Neuronal stem cell (in vitro differentiated cells): ENCODE measurements around the gene RASL11A.
"Not testable (repeated sequence)": the region's sequence is repeated elsewhere in the genome, so short reads cannot be mapped to it uniquely, and the experiment has no call there.

Experiments used
- DNase-seq: peaks from one replicate; pipeline ENCODE4 v3.0.0-alpha.2; 2013; ENCODE audit warnings: low spot score
- H2AFZ ChIP-seq: one replicate; pipeline ENCODE4 v1.6.1; 2013; ENCODE audit warnings: mild to moderate bottlenecking, low read length, inconsistent platforms
- H2AK5ac ChIP-seq: 2 replicates; pipeline ENCODE4 v1.6.1; 2013; ENCODE audit warnings: low read depth, mild to moderate bottlenecking, inconsistent platforms, low read length, moderate library complexity, mixed read lengths
- H2BK120ac ChIP-seq: 2 replicates; pipeline ENCODE4 v1.6.1; 2013; ENCODE audit warnings: low read depth, mild to moderate bottlenecking, inconsistent platforms, low read length, moderate library complexity, mixed read lengths
- H2BK12ac ChIP-seq: one replicate; pipeline ENCODE4 v1.6.1; 2013; ENCODE audit warnings: low read length, inconsistent platforms
- H2BK15ac ChIP-seq: 2 replicates; pipeline ENCODE4 v1.6.1; 2013; ENCODE audit warnings: mild to moderate bottlenecking, low read length, inconsistent platforms, mixed read lengths
- H2BK5ac ChIP-seq: one replicate; pipeline ENCODE4 v1.6.1; 2013; ENCODE audit warnings: inconsistent platforms, mild to moderate bottlenecking, low read length, moderate library complexity
- H3K14ac ChIP-seq: one replicate; pipeline ENCODE4 v1.6.1; 2013; ENCODE audit warnings: low read length, inconsistent platforms
- H3K18ac ChIP-seq: 2 replicates; pipeline ENCODE4 v1.6.1; 2013; ENCODE audit warnings: low read length, inconsistent platforms
- H3K23ac ChIP-seq: 2 replicates; pipeline ENCODE4 v1.6.1; 2013; ENCODE audit warnings: low read depth, mild to moderate bottlenecking, mixed read lengths, low read length, inconsistent platforms; ENCODE audit not compliant: poor library complexity
- H3K27ac ChIP-seq: replicated peaks from 3 replicates; pipeline ENCODE4 v1.5.1; 2013; ENCODE audit warnings: low read length, inconsistent platforms
- H3K27me3 ChIP-seq, 3 experiments: 2 replicates each; pipeline ENCODE4 v1.6.1; 2013; ENCODE audit warnings: low read length in 3 of 3, mild to moderate bottlenecking in 2 of 3, inconsistent platforms in 1 of 3, low read depth in 1 of 3, mixed read lengths in 1 of 3, moderate library complexity in 1 of 3; ENCODE audit not compliant: control insufficient read depth in 3 of 3, insufficient read depth in 3 of 3
- H3K36me3 ChIP-seq, 2 donors: replicated peaks in 1 of 2; 2 replicates each; pipeline ENCODE4 v1.6.1; 2013; ENCODE audit warnings: low read length in 2 of 2; ENCODE audit not compliant: control insufficient read depth in 2 of 2, insufficient read depth in 2 of 2
- H3K4ac ChIP-seq: 2 replicates; pipeline ENCODE4 v1.6.1; 2013; ENCODE audit warnings: inconsistent platforms, mild to moderate bottlenecking, low read length, moderate library complexity
- H3K4me1 ChIP-seq, 2 donors: 1 replicate in 1 of 2; 2 replicates in 1 of 2; pipeline ENCODE4 v1.6.1; 2013; ENCODE audit warnings: low read length in 2 of 2, low read depth in 1 of 2; ENCODE audit not compliant: control insufficient read depth in 2 of 2, insufficient read depth in 1 of 2
- H3K4me2 ChIP-seq: one replicate; pipeline ENCODE4 v1.6.1; 2013; ENCODE audit warnings: mild to moderate bottlenecking, low read length, inconsistent platforms; ENCODE audit not compliant: insufficient read depth, poor library complexity, severe bottlenecking
- H3K4me3 ChIP-seq, 2 donors: 2 replicates each; pipeline ENCODE4 v1.5.1; 2013; ENCODE audit warnings: low read length in 2 of 2, mild to moderate bottlenecking in 2 of 2, inconsistent platforms in 1 of 2, moderate library complexity in 1 of 2
- H3K79me1 ChIP-seq: one replicate; pipeline ENCODE4 v1.6.1; 2013; ENCODE audit warnings: low read depth, mild to moderate bottlenecking, inconsistent platforms, low read length, moderate library complexity
- H3K9ac ChIP-seq: one replicate; pipeline ENCODE4 v1.6.1; 2013; ENCODE audit warnings: mild to moderate bottlenecking, low read depth, low read length, inconsistent platforms; ENCODE audit not compliant: poor library complexity
- H3K9me3 ChIP-seq, 2 donors: replicated peaks in 1 of 2; 2 replicates each; pipeline versions ENCODE3 to v1.6.1; 2013; ENCODE audit warnings: low read length in 2 of 2, mild to moderate bottlenecking in 2 of 2, inconsistent platforms in 1 of 2, low read depth in 1 of 2, mixed read lengths in 1 of 2, moderate library complexity in 1 of 2; ENCODE audit not compliant: control insufficient read depth in 2 of 2, insufficient read depth in 1 of 2
- H4K8ac ChIP-seq: one replicate; pipeline ENCODE4 v1.6.1; 2013; ENCODE audit warnings: low read depth, mild to moderate bottlenecking, inconsistent platforms, low read length, moderate library complexity
- H4K91ac ChIP-seq: one replicate; pipeline ENCODE4 v1.6.1; 2013; ENCODE audit warnings: low read length, low read depth, mild to moderate bottlenecking, inconsistent platforms; ENCODE audit not compliant: poor library complexity
- WGBS, 2 donors: extraction: QIAGEN DNeasy Blood & Tissue Kit; methylation state at CpG; one replicate each; pipeline ENCODE4 v1.1.7; 2013; ENCODE audit warnings: missing lambda C conversion rate in 2 of 2, mixed read lengths in 1 of 2; ENCODE audit not compliant: insufficient read length in 2 of 2, insufficient replicate concordance in 1 of 2; ENCODE audit errors: extremely low coverage in 2 of 2; 5-methylcytosine and 5-hydroxymethylcytosine counted together

Gene RASL11A

GRCh38 chr13:27296496-27296895, 25.9 kb downstream of the RASL11A start:
- no peak overlapping the region for H2AFZ ChIP-seq
- H3K18ac ChIP-seq = no peak overlapping the region
- no peak overlapping the region for H2BK12ac ChIP-seq
- H3K9ac ChIP-seq = no peak overlapping the region
- no peak overlapping the region for H3K23ac ChIP-seq
- no peaks in the 10 kb centered on the region for H3K4me1 ChIP-seq
- no peak overlapping the region for H3K4me2 ChIP-seq
- H3K4ac ChIP-seq = no peak overlapping the region
- no CpG with 5 or more reads among the region's 8 CpGs for WGBS, 2 donors
- no peak overlapping the region for H3K27ac ChIP-seq
- H2BK15ac ChIP-seq = no peak overlapping the region
- H2AK5ac ChIP-seq = no peak overlapping the region
- DNase-seq = no peak
- H3K4me3 ChIP-seq = no peak overlapping the region
- H4K91ac ChIP-seq = no peak overlapping the region
- H4K8ac ChIP-seq = no peak overlapping the region
- no peak overlapping the region for H3K14ac ChIP-seq
- H3K79me1 ChIP-seq = no peaks in the 10 kb centered on the region
- no peak overlapping the region for H2BK120ac ChIP-seq
- H3K9me3 ChIP-seq = no peaks in the 10 kb centered on the region
- peaks cover 0 to 31% (median 0%) of the 10 kb centered on the region in 3 experiments for H3K27me3 ChIP-seq
- no peak overlapping the region for H2BK5ac ChIP-seq
- H3K36me3 ChIP-seq = no peaks in the 10 kb centered on the region

- Histone ChIP-seq H3K27ac (no peak overlapping the region), H2AK5ac (no peak overlapping the region), H3K4ac (no peak overlapping the region), H2BK120ac (no peak overlapping the region), H3K14ac (no peak overlapping the region), H3K18ac (no peak overlapping the region), H3K4me2 (no peak overlapping the region), H3K36me3 (no peaks in the 10 kb centered on the region), H3K4me1 (no peaks in the 10 kb centered on the region), H2BK5ac (no peak overlapping the region), H3K27me3 (peaks cover 0 to 24% (median 0%) of the 10 kb centered on the region in 3 experiments), H3K23ac (no peak overlapping the region), H4K8ac (no peak overlapping the region), H3K79me1 (no peaks in the 10 kb centered on the region), H3K9me3 (no peaks in the 10 kb centered on the region), H4K91ac (no peak overlapping the region), H2BK12ac (no peak overlapping the region), H2AFZ (no peak overlapping the region), H2BK15ac (no peak overlapping the region), H3K9ac (no peak overlapping the region), H3K4me3 (no peak overlapping the region)
- DNase-seq = no peak
- WGBS, 2 donors = no CpG with 5 or more reads among the region's 5 CpGs
Measured at GRCh38 chr13:27298849-27299248, 28.2 kb downstream of the RASL11A start.

- H2BK120ac ChIP-seq, H2AK5ac ChIP-seq, H2BK12ac ChIP-seq, H3K9me3 ChIP-seq, H3K36me3 ChIP-seq, H3K4me3 ChIP-seq, H3K18ac ChIP-seq, H3K23ac ChIP-seq, H3K27ac ChIP-seq, H3K9ac ChIP-seq, DNase-seq, H2BK15ac ChIP-seq, H3K79me1 ChIP-seq, H2AFZ ChIP-seq, H2BK5ac ChIP-seq, H4K91ac ChIP-seq, H3K4me1 ChIP-seq, H3K14ac ChIP-seq, H3K4me2 ChIP-seq, H3K4ac ChIP-seq, H4K8ac ChIP-seq: not testable (repeated sequence)
- WGBS, 2 donors = no CpG with 5 or more reads among the region's 7 CpGs
- H3K27me3 ChIP-seq = peaks cover 0 to 24% (median 0%) of the 10 kb centered on the region in 3 experiments
Measured at GRCh38 chr13:27300406-27300805, 29.8 kb downstream of the RASL11A start.

- no peaks in the 10 kb centered on the region for H3K9me3 ChIP-seq
- no peak overlapping the region for H3K23ac ChIP-seq
- H3K4me3 ChIP-seq = no peak overlapping the region
- H3K14ac ChIP-seq = no peak overlapping the region
- no peaks in the 10 kb centered on the region for H3K4me1 ChIP-seq
- H3K9ac ChIP-seq = no peak overlapping the region
- no peak for DNase-seq
- no peaks in the 10 kb centered on the region for H3K79me1 ChIP-seq
- H3K4me2 ChIP-seq = no peak overlapping the region
- H4K8ac ChIP-seq = no peak overlapping the region
- no peak overlapping the region for H3K18ac ChIP-seq
- no peak overlapping the region for H2BK120ac ChIP-seq
- H2BK5ac ChIP-seq = no peak overlapping the region
- no peak overlapping the region for H3K27ac ChIP-seq
- no peak overlapping the region for H4K91ac ChIP-seq
- H3K36me3 ChIP-seq = no peaks in the 10 kb centered on the region
- no peak overlapping the region for H2AFZ ChIP-seq
- H3K4ac ChIP-seq = no peak overlapping the region
- H3K27me3 ChIP-seq = peaks cover 0 to 24% (median 0%) of the 10 kb centered on the region in 3 experiments
- WGBS, 2 donors = no CpG with 5 or more reads among the region's 6 CpGs
- H2BK15ac ChIP-seq = no peak overlapping the region
- H2BK12ac ChIP-seq = no peak overlapping the region
- H2AK5ac ChIP-seq = no peak overlapping the region
Measured at GRCh38 chr13:27300941-27301586, 30.4 kb downstream of the RASL11A start.
